ENCODE results near the gene TP53I13.
A peak's percentile ranks its signal among the peaks of the same experiment; 100 is the strongest.

Gene TP53I13

DNA sequence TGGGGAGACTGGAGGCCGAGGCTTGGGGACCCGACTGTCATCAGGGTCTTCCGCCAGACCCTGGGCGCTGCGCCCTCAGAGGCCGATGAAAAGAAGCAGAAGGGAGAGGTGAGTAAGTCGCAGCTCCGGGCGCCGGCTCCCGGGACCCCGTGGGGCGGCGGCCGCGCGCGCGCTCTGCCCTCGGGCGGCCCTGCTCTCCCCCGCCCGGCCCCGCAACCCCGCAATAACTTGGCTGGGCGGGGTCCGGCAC lies 1.3 kb upstream of the TP53I13 start:
- H3K27ac ChIP-seq, result peak overlapping the region; percentile 51 to 98
- TF ChIP-seq, protein P1, sequence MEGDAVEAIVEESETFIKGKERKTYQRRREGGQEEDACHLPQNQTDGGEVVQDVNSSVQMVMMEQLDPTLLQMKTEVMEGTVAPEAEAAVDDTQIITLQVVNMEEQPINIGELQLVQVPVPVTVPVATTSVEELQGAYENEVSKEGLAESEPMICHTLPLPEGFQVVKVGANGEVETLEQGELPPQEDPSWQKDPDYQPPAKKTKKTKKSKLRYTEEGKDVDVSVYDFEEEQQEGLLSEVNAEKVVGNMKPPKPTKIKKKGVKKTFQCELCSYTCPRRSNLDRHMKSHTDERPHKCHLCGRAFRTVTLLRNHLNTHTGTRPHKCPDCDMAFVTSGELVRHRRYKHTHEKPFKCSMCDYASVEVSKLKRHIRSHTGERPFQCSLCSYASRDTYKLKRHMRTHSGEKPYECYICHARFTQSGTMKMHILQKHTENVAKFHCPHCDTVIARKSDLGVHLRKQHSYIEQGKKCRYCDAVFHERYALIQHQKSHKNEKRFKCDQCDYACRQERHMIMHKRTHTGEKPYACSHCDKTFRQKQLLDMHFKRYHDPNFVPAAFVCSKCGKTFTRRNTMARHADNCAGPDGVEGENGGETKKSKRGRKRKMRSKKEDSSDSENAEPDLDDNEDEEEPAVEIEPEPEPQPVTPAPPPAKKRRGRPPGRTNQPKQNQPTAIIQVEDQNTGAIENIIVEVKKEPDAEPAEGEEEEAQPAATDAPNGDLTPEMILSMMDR (IDR thresholded peaks at IDR 0.05), result no peak
- no peak for DNase-seq (ENCODE audit: low spot score)

DNA sequence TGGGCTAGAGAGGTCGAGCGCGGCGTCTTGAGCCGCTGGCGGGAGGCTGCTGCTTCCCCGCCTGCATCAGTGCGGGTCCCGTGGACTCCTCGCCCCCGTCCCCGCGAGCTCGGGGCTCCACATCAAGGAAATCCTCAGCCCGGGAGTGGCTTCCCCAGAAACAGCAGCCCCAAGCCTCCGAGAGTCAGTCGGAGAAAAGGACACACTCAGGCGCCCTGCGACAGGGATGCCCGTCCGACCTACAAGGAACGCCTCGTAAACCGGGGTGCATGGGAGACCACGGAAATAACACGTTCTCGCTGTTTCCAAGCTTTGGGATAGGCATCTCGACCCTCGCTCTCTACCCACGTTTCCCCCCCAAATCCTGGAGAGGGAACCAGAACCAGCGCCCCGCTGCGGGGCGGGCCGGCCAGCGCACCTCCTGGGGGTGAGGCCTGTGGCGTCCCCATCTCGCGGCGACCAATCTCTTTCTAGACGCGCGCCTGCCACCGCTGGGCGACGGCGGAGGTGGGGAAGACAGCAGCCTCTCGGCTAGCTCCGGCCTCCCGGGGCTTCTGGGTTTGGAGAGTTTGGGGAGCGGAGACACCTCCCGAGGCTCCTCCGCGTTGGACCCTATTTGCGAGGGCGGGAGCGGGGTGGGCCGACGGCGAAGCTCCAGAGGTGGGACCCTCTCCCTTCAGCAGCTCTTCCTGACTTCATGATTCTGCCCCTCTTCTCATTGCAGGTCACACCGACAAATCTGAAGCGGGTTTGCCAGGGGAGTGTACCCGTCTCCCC lies 759 bp upstream of the TP53I13 start:
- H3K4me3 ChIP-seq, result peak overlapping the region; percentile 91

More for the DNA sequence above, 1.3 kb upstream of the TP53I13 start:
- peak overlapping the region; percentile 91 for H3K4me3 ChIP-seq

DNA sequence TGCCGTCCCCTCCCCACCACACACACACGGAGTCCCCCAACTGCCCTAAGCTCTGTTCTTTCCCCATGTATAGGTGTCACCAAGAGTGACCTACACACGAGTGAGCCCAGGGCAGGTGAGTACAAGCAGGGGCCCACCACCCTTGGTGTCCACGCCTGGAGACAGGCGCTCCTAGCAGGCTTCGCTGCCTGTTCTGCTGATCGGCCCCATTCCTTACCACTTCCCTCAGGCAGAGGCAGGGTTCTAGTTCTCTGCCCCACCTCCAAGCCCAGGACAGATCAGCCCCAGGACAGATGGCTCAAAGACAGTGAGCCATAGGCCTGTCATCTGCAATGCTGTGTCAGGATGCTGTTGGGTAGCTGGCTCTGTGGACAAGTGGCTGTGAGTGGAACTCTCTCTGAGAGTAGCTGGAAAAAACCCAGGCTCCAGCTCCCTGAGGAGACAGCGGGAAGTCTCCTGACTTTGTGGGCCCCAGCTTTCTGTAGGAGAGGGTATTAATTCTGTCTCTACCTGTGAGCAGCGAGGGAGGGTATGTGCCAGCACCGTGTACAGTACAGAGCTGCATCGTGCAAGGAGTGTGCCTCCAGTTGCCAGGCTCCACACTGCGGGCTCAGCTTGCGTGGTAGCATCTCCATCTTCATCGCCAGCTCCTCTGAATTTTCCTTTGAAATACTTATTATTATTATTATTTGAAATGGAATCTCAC lies 897 bp downstream of the TP53I13 start:
- Histone ChIP-seq H3K4me3 (peak overlapping the region; percentile 91), H3K27ac (peak overlapping the region; percentile 57 to 98)
- TF ChIP-seq, protein P1 (IDR thresholded peaks at IDR 0.05), result no peak
- DNase-seq (ENCODE audit: low spot score), result peak; percentile 76

More for the DNA sequence above, 759 bp upstream of the TP53I13 start:
- TF ChIP-seq, protein P1 (IDR thresholded peaks at IDR 0.05), result peak; percentile 31
- H3K27ac ChIP-seq, result peak overlapping the region; percentile 51 to 98
- peak; percentile 87 for DNase-seq (ENCODE audit: low spot score)

DNA sequence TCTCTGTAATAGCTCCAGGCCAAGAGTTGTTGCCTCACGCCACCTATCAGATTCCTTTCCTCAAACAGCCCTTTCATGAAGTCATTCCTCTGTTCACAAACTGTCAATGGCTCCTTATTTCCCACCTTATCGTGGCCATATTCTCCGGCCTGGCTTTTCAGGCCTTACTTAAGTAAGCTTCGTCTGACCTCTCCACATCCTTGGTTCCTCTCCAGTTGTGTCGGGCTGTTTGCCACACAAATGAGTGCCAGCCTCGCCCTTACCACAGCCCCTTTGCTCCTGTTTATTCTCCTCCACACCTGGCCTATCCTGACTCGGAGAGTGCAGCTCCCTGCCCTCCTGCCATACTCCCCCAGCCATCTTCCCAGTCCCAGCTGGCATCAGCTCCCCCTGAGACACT lies 2.0 kb downstream of the TP53I13 start:
- Histone ChIP-seq H3K4me3 (no peak overlapping the region), H3K27ac (no peak overlapping the region)
- peak; percentile 69 for DNase-seq (ENCODE audit: low spot score)
- TF ChIP-seq, protein P1 (IDR thresholded peaks at IDR 0.05), result no peak

DNA sequence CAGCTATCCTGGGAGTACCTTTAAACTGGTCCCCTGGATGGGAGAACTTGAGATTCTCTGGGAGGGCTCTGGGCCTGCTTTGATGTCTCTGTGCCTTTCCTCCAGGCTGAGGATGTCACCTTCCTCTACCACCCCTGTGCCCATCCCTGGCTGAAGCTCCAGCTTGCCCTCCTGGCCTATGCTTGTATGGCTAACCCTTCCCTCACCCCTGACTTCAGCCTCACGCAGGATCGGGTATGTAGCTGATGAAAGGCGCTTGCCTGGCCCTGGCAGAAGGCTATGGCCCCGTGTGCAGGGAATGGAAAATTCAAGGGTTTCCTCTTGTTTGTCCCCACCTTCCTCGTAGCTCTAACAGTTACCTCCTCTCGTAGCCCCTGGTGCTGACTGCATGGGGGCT lies 3.0 kb downstream of the TP53I13 start:
- DNase-seq (ENCODE audit: low spot score), result no peak
- TF ChIP-seq, protein P1 (IDR thresholded peaks at IDR 0.05), result no peak
- Histone ChIP-seq H3K4me3 (peak overlapping the region; percentile 73), H3K27ac (peak overlapping the region in 1 of 2 donors; percentile 69)

DNA sequence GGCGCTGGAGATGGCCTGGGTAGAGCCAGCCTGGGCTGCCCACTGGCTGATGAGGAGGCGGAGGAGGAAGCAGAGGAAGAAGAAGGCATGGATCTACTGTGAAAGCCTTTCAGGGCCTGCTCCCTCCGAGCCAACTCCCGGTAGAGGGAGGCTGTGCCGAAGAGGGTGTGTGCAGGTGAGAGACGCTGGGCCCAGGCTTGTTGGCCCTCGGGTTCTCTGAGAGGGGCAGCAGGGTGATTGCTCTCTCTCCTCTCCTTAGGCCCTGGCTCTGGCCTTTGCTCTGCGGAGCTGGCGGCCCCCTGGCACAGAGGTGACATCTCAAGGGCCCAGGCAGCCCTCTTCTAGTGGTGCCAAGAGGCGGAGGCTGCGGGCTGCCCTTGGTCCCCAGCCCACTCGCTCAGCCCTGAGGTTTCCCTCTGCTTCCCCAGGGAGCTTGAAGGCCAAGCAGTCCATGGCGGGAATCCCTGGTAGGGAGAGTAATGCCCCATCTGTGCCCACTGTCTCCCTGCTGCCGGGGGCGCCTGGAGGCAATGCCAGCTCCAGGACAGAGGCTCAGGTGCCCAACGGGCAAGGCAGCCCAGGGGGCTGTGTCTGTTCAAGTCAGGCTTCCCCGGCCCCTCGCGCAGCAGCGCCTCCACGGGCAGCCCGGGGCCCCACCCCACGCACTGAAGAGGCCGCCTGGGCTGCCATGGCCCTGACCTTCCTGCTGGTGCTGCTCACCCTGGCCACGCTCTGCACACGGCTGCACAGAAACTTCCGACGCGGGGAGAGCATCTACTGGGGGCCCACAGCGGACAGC lies 3.6 kb downstream of the TP53I13 start:
- DNase-seq (ENCODE audit: low spot score), result peak; percentile 72
- TF ChIP-seq, protein P1 (IDR thresholded peaks at IDR 0.05), result no peak
- peak overlapping the region; percentile 73 for H3K4me3 ChIP-seq
- H3K27ac ChIP-seq, result peak overlapping the region in 1 of 2 donors; percentile 69
